ENCODE data around the gene C5orf15.
"Not testable (repeated sequence)": the region's sequence is repeated elsewhere in the genome, so short reads cannot be mapped to it uniquely, and the experiment has no call there.

The C5orf15 gene

GRCh38 chr5:133942614-133943474 is 25.6 kb downstream of the C5orf15 start:
- H3K27ac ChIP-seq: no peak overlapping the region
- no peak overlapping the region for H3K4me3 ChIP-seq

- no peak overlapping the region for H3K27ac ChIP-seq
- H3K4me3 ChIP-seq: no peak overlapping the region
Observed at GRCh38 chr5:133941456-133942196, 26.8 kb downstream of the C5orf15 start.

- Histone ChIP-seq H3K27ac (no peak overlapping the region), H3K4me3 (no peak overlapping the region)
Observed at GRCh38 chr5:133939668-133940067, 28.8 kb downstream of the C5orf15 start.

GRCh38 chr5:133938929-133939328 is 29.5 kb downstream of the C5orf15 start:
- no peak overlapping the region for H3K27ac ChIP-seq
- H3K4me3 ChIP-seq: no peak overlapping the region

- Histone ChIP-seq H3K4me3 (no peak overlapping the region), H3K27ac (no peak overlapping the region)
Observed at GRCh38 chr5:133938039-133938821, 30.2 kb downstream of the C5orf15 start.

GRCh38 chr5:133937628-133938027 is 30.8 kb downstream of the C5orf15 start:
- not testable (repeated sequence) for H3K27ac ChIP-seq, H3K4me3 ChIP-seq

GRCh38 chr5:133936651-133937015 is 31.8 kb downstream of the C5orf15 start:
- Histone ChIP-seq H3K27ac (no peak overlapping the region), H3K4me3 (no peak overlapping the region)

GRCh38 chr5:133935991-133936650 is 32.3 kb downstream of the C5orf15 start:
- peak overlapping the region in 1 of 21 experiments; percentile 27 for H3K27ac ChIP-seq
- H3K4me3 ChIP-seq: not testable (repeated sequence)

GRCh38 chr5:133935667-133935940 is 32.8 kb downstream of the C5orf15 start:
- Histone ChIP-seq H3K27ac (peak overlapping the region in 1 of 21 experiments; percentile 27), H3K4me3 (no peak overlapping the region)

GRCh38 chr5:133934822-133935666 is 33.4 kb downstream of the C5orf15 start:
- Histone ChIP-seq H3K4me3 (no peak overlapping the region), H3K27ac (peak overlapping the region in 1 of 21 experiments; percentile 43)

- H3K4me3 ChIP-seq: no peak overlapping the region
- peak overlapping the region in 1 of 21 experiments; percentile 42 for H3K27ac ChIP-seq
Observed at GRCh38 chr5:133934311-133934710, 34.1 kb downstream of the C5orf15 start.

- Histone ChIP-seq H3K4me3 (no peak overlapping the region), H3K27ac (peak overlapping the region in 1 of 21 experiments; percentile 42)
Observed at GRCh38 chr5:133933670-133934295, 34.6 kb downstream of the C5orf15 start.

GRCh38 chr5:133933169-133933509 is 35.3 kb downstream of the C5orf15 start:
- peak overlapping the region in 1 of 21 experiments; percentile 42 for H3K27ac ChIP-seq
- H3K4me3 ChIP-seq: no peak overlapping the region

GRCh38 chr5:133932441-133933168 is 35.8 kb downstream of the C5orf15 start:
- Histone ChIP-seq H3K27ac (no peak overlapping the region), H3K4me3 (no peak overlapping the region)

GRCh38 chr5:133931546-133931945 is 36.9 kb downstream of the C5orf15 start:
- Histone ChIP-seq H3K27ac (no peak overlapping the region), H3K4me3 (no peak overlapping the region)

- no peak overlapping the region for H3K4me3 ChIP-seq
- H3K27ac ChIP-seq: peak overlapping the region in 4 of 21 experiments; percentile 39 to 63 (median 60)
Observed at GRCh38 chr5:133930813-133931090, 37.7 kb downstream of the C5orf15 start.

GRCh38 chr5:133930061-133930812 is 38.2 kb downstream of the C5orf15 start:
- Histone ChIP-seq H3K27ac (peak overlapping the region in 6 of 21 experiments; percentile 39 to 63 (median 59)), H3K4me3 (peak overlapping the region in 2 of 7 experiments; percentile 6)

Measured in skin epidermis (tissue), 12 donors.